Breast epithelium (tissue), 3 donors: ENCODE measurements around the gene CARD9.

Source experiments
- CTCF ChIP-seq, 3 donors: fragments of 450-650 bp; IDR thresholded peaks; one replicate each; pipeline ENCODE4 v1.5.1; 2016 to 2017; ENCODE audit warnings: antibody characterized with exemption in 3 of 3, mild to moderate bottlenecking in 3 of 3, moderate library complexity in 3 of 3
- POLR2A ChIP-seq: fragments of 450-650 bp; IDR thresholded peaks from one replicate; pipeline ENCODE4 v1.6.1; 2016; ENCODE audit warnings: antibody characterized with exemption, mild to moderate bottlenecking, moderate library complexity
- POLR2AphosphoS5 ChIP-seq, 3 donors: sonication (generic); formaldehyde crosslinking; IDR thresholded peaks; one replicate each; pipeline ENCODE4 v1.6.1; 2017; ENCODE audit warnings: antibody characterized with exemption in 3 of 3

GRCh38 chr9:136385015-136385414, 11.5 kb upstream of the CARD9 start:
- no peak for TF ChIP-seq CTCF (IDR thresholded peaks at IDR 0.05)
- no peak for TF ChIP-seq POLR2A
- TF ChIP-seq POLR2AphosphoS5 (IDR thresholded peaks at IDR 0.05): no peak
